Measurements from ENCODE around the gene KRTAP29-1.

Gene KRTAP29-1

DNA sequence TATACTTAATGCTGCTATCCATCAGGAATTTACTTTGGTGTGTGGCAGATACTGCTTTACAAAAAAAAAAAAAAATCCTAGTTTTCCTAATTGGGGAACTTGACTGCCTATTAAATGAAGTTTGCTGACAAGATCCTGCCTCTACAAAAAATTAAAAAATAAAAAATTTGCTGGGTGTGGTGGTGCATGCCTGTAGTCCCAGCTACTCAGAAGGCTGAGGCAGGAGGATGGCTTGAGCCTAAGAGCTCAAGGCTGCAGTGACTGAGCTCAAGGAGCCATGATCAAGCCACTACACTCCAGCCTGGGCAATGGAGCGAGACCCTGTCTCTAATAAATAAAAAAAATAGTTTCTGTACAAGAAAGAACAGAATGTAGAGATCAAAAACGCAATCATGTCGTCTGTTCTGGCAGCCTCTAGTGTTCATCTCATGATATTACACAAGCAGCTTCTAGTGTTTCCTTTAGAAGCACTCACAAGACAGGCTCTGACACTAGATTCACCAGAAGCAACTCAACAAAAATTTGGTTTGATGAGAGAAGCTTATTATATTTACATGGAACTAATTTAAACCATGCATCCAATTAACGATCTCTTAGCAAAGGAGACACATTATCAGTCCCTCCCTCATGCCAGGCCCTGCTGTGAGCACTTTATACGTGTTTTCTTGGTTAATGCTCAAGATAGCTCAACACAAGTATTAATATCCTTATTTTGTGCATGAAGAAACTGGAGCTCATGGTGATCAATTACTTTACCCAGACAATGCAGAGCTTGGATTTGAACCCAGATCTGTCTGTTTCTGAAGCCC is 19.6 kb upstream of the KRTAP29-1 start:
- ChIA-PET CTCF (interaction anchor here (0.5 to 4.2 kb wide), 58 partner anchors 8 to 771 kb away, joined by 3 to 27 read pairs (median 4); partner anchors contain the start of genes KRTAP16-1, KRTAP29-1 and KRTAP4-6), POLR2A (interaction anchor here (1.2 kb wide), 1 partner anchor 367 kb away, joined by 3 read pairs; no protein-coding TSS in a partner anchor)
- TF ChIP-seq, protein P1, sequence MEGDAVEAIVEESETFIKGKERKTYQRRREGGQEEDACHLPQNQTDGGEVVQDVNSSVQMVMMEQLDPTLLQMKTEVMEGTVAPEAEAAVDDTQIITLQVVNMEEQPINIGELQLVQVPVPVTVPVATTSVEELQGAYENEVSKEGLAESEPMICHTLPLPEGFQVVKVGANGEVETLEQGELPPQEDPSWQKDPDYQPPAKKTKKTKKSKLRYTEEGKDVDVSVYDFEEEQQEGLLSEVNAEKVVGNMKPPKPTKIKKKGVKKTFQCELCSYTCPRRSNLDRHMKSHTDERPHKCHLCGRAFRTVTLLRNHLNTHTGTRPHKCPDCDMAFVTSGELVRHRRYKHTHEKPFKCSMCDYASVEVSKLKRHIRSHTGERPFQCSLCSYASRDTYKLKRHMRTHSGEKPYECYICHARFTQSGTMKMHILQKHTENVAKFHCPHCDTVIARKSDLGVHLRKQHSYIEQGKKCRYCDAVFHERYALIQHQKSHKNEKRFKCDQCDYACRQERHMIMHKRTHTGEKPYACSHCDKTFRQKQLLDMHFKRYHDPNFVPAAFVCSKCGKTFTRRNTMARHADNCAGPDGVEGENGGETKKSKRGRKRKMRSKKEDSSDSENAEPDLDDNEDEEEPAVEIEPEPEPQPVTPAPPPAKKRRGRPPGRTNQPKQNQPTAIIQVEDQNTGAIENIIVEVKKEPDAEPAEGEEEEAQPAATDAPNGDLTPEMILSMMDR (tag by site-specific recombination; IDR thresholded peaks at IDR 0.05) = no peak; the same call in 1 of the 2 replicates
- TF ChIP-seq ZNF423 (tag by site-specific recombination; IDR thresholded peaks at IDR 0.05) = no peak
- TF ChIP-seq ZNF654 (tag by site-specific recombination; IDR thresholded peaks at IDR 0.05; ENCODE audit: low read depth) = peak; percentile 51
- no peak for TF ChIP-seq FEZF1 (tag by site-specific recombination; IDR thresholded peaks at IDR 0.05)
- TF ChIP-seq, protein P2, sequence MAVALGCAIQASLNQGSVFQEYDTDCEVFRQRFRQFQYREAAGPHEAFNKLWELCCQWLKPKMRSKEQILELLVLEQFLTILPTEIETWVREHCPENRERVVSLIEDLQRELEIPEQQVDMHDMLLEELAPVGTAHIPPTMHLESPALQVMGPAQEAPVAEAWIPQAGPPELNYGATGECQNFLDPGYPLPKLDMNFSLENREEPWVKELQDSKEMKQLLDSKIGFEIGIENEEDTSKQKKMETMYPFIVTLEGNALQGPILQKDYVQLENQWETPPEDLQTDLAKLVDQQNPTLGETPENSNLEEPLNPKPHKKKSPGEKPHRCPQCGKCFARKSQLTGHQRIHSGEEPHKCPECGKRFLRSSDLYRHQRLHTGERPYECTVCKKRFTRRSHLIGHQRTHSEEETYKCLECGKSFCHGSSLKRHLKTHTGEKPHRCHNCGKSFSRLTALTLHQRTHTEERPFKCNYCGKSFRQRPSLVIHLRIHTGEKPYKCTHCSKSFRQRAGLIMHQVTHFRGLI (tag by site-specific recombination; IDR thresholded peaks at IDR 0.05) = no peak
- TF ChIP-seq ZNF121 (tag by site-specific recombination; IDR thresholded peaks at IDR 0.05) = peak; percentile 58; the same call in 1 of the 2 replicates
- TF ChIP-seq ZFP69B (tag by site-specific recombination; IDR thresholded peaks at IDR 0.05) = no peak
- no peaks in the 10 kb centered on the region for H3K4me1 ChIP-seq (ENCODE audit: control insufficient read depth, insufficient read depth, low read length)
- no peaks in the 10 kb centered on the region for H3K9me3 ChIP-seq (ENCODE audit: control insufficient read depth, insufficient read depth, low read depth, low read length)
- H3K36me3 ChIP-seq (ENCODE audit: control insufficient read depth in 2 of 2, insufficient read depth in 1 of 2, low read length in 2 of 2) = no peaks in the 10 kb centered on the region
- no peak overlapping the region for H3K4me3 ChIP-seq (ENCODE audit: low read depth, low read length)
- no peak overlapping the region for H3K27ac ChIP-seq (ENCODE audit: extremely low read depth, low read depth, low read length)

DNA sequence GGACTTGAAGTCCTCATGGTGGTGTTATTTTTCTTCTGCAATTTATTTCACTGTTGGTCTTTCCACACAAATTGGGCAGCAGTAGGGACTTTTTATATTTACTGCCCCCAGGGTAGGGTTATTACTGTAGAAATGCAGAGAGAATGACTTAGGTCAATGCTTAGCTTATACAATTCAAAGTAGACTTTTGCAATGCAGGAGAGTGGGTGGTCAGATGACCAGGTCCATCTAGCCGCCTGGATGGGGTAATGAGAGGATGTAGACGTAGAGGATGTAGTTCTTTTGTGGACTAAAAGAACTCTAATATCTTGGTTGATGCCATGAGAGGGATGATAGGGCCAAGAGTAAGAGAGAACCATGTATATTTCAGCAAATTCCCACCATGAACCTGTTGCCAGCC is 15.6 kb upstream of the KRTAP29-1 start:
- H3K4me1 ChIP-seq (ENCODE audit: control insufficient read depth, insufficient read depth, low read length) = no peaks in the 10 kb centered on the region
- H3K9me3 ChIP-seq (ENCODE audit: control insufficient read depth, insufficient read depth, low read depth, low read length) = no peaks in the 10 kb centered on the region
- H3K36me3 ChIP-seq (ENCODE audit: control insufficient read depth in 2 of 2, insufficient read depth in 1 of 2, low read length in 2 of 2) = no peaks in the 10 kb centered on the region
- no peak for TF ChIP-seq ZNF404 (tag by site-specific recombination; IDR thresholded peaks at IDR 0.05)
- no peak for TF ChIP-seq ZNF248 (tag by site-specific recombination; IDR thresholded peaks at IDR 0.05)
- no peak for TF ChIP-seq ZNF146 (tag by site-specific recombination; IDR thresholded peaks at IDR 0.05)
- no peak for TF ChIP-seq ZNF311 (tag by site-specific recombination; IDR thresholded peaks at IDR 0.05; ENCODE audit: borderline replicate concordance)
- no peak for TF ChIP-seq ZBTB8A (tag by site-specific recombination; IDR thresholded peaks at IDR 0.05)
- TF ChIP-seq ZNF140 (tag by site-specific recombination; IDR thresholded peaks at IDR 0.05) = no peak
- TF ChIP-seq, protein P3, sequence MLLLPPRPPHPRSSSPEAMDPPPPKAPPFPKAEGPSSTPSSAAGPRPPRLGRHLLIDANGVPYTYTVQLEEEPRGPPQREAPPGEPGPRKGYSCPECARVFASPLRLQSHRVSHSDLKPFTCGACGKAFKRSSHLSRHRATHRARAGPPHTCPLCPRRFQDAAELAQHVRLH (tag by site-specific recombination; IDR thresholded peaks at IDR 0.05) = no peak
- TF ChIP-seq ZNF670 (tag by site-specific recombination; IDR thresholded peaks at IDR 0.05; ENCODE audit: low read depth) = no peak
- TF ChIP-seq, protein P4, sequence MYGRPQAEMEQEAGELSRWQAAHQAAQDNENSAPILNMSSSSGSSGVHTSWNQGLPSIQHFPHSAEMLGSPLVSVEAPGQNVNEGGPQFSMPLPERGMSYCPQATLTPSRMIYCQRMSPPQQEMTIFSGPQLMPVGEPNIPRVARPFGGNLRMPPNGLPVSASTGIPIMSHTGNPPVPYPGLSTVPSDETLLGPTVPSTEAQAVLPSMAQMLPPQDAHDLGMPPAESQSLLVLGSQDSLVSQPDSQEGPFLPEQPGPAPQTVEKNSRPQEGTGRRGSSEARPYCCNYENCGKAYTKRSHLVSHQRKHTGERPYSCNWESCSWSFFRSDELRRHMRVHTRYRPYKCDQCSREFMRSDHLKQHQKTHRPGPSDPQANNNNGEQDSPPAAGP (tag by site-specific recombination; IDR thresholded peaks at IDR 0.05) = no peak
- no peak for TF ChIP-seq ZNF626 (tag by site-specific recombination; IDR thresholded peaks at IDR 0.05)
- no peak for TF ChIP-seq YY1 (tag by site-specific recombination; IDR thresholded peaks at IDR 0.05)
- no peak for TF ChIP-seq ZNF23 (tag by site-specific recombination; IDR thresholded peaks at IDR 0.05; ENCODE audit: borderline replicate concordance)
- no peak for TF ChIP-seq GLI4 (tag by site-specific recombination; IDR thresholded peaks at IDR 0.05)
- no peak for TF ChIP-seq GLIS2 (tag by site-specific recombination; IDR thresholded peaks at IDR 0.05)
- TF ChIP-seq KLF7 (tag by site-specific recombination; IDR thresholded peaks at IDR 0.05; ENCODE audit: borderline replicate concordance) = no peak
- TF ChIP-seq MEIS1 (CRISPR knock-in tag; IDR thresholded peaks at IDR 0.05; ENCODE audit: borderline replicate concordance) = no peak
- POLR2A ChIA-PET = interaction anchor here (0.6 kb wide), 1 partner anchor 53 kb away, joined by 3 read pairs; no protein-coding TSS in a partner anchor
- H3K4me3 ChIP-seq (ENCODE audit: low read depth, low read length) = no peak overlapping the region
- CTCF ChIA-PET = interaction anchor here (1.0 to 1.3 kb wide), 2 partner anchors 231 to 409 kb away, joined by 4 read pairs; no protein-coding TSS in a partner anchor
- no peak overlapping the region for H3K27ac ChIP-seq (ENCODE audit: extremely low read depth, low read depth, low read length)

All from HEK293 (cell line).